22Rv1 (cell line): ENCODE results near the gene IL17RE.

Source experiments
- CTCF ChIP-seq: fragments of 450-650 bp; IDR thresholded peaks from 2 replicates; pipeline ENCODE4 v1.5.1; 2017; ENCODE audit warnings: mild to moderate bottlenecking
- ZFX ChIP-seq: fragments of 450-650 bp; IDR thresholded peaks from 2 replicates; pipeline ENCODE4 v1.6.1; 2017; ENCODE audit warnings: antibody characterized with exemption, borderline replicate concordance

DNA sequence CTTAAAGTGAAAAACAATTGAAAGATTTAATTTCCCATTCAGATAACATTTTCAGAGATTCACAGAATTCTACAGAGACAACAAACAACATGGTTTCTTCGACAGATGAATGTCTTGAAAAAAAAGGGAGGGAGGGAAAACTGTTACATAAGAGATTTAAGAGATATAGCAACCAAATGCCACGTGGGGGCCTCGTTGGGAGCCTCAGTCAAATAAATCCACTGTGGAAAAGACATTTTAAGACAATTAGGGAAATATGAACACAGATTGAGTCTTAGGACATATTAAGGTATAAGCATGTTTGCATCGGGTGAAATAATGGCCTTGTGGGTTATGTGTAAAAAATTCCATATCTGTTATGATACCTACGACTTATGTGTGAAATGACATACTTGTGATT is 54.6 kb downstream of the IL17RE start:
- TF ChIP-seq CTCF (no peak), ZFX (no peak)
